Nucleus accumbens (tissue), 56 donors: ENCODE results near the gene EIF4ENIF1.
"Not testable (repeated sequence)": the region's sequence is repeated elsewhere in the genome, so short reads cannot be mapped to it uniquely, and the experiment has no call there.

Experiments used
- DNase-seq, 56 donors: peaks; one replicate each; lab custom pipeline; 2025; lab: John Stamatoyannopoulos, UW

EIF4ENIF1 gene, protein sequence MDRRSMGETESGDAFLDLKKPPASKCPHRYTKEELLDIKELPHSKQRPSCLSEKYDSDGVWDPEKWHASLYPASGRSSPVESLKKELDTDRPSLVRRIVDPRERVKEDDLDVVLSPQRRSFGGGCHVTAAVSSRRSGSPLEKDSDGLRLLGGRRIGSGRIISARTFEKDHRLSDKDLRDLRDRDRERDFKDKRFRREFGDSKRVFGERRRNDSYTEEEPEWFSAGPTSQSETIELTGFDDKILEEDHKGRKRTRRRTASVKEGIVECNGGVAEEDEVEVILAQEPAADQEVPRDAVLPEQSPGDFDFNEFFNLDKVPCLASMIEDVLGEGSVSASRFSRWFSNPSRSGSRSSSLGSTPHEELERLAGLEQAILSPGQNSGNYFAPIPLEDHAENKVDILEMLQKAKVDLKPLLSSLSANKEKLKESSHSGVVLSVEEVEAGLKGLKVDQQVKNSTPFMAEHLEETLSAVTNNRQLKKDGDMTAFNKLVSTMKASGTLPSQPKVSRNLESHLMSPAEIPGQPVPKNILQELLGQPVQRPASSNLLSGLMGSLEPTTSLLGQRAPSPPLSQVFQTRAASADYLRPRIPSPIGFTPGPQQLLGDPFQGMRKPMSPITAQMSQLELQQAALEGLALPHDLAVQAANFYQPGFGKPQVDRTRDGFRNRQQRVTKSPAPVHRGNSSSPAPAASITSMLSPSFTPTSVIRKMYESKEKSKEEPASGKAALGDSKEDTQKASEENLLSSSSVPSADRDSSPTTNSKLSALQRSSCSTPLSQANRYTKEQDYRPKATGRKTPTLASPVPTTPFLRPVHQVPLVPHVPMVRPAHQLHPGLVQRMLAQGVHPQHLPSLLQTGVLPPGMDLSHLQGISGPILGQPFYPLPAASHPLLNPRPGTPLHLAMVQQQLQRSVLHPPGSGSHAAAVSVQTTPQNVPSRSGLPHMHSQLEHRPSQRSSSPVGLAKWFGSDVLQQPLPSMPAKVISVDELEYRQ

DNA sequence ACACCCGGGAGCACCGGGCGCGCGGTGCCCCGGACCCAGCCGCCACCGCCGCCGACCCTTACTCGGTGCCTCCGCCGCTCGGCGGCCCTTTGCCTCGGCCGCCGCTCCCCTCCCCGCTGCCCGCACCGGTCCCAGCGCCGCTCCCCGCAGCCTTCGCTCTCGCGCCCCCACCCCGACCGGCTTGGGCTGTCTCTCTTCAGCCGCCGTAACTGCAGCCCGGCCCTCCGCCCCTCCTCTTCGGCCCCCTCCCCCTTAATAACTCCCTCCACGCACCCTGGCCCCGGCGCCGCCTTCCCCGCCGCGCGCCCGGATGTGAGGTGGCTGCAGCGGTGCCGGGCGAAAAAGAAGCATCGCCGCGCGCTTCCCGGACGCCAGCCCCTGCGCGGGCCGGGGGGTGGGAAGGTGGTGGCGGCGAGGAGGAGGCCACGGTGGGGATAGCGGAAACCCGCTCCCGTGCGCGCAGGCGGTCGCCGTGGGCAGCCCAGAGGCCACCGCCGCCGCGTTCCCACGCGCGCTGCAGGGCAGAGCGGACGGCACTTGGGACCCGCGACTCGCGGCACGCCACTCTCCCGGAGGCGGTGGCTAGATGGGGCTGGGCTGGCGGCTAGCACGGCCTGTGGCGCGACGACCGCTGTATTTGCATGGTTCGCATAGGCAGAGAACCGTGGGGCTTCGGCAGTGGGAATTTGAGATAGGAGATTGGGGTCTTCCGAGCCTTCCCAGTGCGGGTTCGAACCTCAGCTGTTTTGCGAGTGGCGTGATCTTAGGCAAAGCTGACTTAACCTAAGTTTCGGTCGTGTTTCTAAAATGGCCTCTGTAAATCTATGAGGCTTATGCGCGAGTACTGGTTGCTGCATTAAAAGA is at the start of gene EIF4ENIF1:
TSS of gene EIF4ENIF1 (minus strand) at position 211 of the 864 bp plus-strand sequence. CDS start 1,124 bp downstream, outside the sequence.
- DNase-seq = peak in 55 of 56 donors; percentile 36 to 92 (median 83)

DNA sequence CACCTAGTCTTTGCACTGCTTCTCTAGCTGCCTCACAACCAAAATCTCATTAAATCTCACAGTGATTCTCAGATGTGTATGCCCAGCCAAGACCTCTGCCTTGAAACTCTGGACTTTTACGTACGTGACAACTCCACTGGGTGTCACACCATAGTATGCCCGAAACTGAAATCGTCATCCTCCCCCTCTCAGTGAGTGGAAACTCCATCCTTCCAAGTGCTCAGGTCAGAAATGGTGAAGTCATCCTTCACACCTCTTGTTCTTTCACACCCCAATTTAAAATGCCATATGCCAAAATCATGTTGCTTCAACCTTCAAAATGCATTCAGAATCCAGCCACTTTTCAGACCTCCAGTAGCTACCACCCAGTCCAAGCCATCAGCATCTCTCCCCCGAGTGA is 49.2 kb upstream of the EIF4ENIF1 start:
- no peak for DNase-seq

DNA sequence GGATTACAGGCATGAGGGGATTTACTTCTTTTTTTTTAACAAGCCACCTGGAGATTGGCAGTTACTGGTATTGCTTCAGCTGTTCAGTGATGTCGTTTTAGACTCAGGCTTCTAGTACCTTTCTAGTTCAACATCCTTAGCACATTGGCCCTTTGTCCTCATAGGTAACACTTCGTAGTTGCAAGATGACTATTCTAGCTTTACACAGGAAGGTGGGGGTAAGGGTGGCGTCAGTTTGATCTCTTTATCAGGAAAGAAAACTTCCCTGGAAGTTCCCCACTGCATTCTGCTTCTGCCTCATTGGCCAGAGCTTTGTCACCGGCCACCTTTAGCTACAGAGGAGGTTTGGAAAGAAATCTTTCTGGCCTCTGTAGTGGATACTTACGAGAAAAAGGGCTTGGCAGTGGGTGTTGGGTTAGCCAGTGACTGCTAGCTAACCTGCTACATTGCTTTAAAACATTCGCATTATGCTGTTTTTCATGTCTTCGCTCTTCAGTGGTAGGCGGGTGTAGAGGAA is 47.4 kb upstream of the EIF4ENIF1 start:
- DNase-seq = no peak

DNA sequence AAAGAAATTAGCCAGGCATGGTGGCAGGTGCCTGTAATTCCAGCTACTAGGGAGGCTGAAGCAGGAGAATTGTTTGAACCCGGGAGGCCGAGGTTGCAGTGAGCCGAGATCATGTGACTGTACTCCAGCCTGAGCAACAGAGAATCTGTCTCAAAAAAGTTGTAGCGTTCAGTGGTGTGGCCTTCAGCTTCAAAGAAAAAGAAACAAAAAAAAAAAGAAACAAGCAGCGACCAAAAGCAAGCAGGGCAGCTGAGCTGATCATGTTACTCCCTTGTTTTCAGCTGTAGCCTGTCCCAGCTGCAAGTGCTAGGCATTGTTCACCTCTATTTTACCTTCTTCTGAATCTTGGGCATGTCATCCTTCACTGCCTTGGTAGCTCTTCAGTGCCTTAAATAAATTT is 43.7 kb upstream of the EIF4ENIF1 start:
- no peak for DNase-seq

DNA sequence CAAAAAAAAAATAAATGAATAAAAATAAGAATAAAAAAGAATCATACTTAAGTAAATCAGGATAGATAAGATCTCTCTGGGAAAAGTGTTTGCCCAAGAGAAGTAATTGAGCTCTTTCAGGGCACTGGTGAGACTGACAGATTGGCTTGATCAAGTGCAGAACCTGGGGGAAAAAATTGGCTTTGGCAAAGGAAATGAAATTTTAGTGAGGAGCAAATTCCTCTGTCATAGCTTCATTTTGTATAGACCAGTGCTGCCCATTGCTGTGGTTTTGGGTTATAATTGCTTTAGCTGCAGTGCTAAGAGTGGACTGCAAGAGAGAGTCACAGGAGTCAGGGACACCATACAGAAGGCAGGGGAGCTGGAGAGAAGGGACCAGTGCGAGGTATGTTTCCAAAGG is 42.4 kb upstream of the EIF4ENIF1 start:
- DNase-seq = no peak

DNA sequence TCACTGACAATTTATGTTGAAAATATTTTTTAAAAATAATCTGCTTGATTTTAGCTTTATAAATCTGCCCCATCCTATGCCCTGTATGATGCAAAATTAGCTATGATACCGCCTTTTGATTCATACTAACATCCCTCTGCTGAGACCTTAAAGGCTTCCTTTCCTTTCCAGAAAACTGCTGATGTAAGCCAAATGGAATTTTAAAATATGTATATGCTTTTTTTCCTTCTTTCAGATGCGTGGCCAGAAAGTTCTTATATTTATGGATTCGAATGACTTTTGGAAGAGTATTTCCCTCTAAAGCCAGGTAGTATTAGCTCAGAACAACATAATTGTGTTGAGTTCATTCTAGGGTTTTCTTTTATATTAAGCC is 41.2 kb upstream of the EIF4ENIF1 start:
- DNase-seq = no peak

DNA sequence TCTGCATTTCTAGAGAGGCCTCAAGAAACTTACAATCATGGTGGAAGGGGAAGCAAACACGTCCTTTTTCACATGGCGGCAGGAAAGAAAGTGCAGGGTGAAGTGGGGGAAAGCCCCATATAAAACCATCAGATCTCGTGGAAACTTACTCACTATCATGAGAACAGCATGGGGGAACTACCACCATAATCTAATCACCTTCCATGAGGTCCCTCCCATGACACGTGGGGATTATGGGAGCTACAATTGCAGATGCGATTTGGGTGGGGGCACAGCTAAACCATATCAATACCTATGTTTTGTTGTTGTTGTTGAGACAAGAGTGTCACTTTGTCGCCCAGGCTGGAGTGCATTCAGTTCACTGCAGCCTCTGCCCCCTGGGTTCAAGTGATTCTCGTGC is 36.6 kb upstream of the EIF4ENIF1 start:
- DNase-seq = no peak

DNA sequence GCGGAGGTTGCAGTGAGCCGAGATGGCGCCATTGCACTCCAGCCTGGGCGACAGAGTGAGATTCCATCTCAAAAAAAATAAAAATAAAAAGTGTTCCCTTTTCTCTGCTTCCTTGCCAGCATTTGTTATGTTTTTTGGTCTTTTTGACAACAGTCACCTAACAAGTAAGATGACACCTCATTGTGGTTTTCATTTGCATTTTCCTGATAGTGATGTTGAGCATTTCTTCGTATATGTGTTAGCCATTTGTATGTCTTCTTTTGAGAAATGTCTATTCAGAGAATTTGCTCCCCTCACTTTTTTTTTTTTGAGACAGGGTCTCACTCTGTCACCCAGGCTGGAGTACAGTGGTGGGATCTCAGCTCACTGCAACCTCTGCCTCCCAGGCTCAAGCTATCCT is 34.5 kb upstream of the EIF4ENIF1 start:
- DNase-seq = not testable (repeated sequence)

DNA sequence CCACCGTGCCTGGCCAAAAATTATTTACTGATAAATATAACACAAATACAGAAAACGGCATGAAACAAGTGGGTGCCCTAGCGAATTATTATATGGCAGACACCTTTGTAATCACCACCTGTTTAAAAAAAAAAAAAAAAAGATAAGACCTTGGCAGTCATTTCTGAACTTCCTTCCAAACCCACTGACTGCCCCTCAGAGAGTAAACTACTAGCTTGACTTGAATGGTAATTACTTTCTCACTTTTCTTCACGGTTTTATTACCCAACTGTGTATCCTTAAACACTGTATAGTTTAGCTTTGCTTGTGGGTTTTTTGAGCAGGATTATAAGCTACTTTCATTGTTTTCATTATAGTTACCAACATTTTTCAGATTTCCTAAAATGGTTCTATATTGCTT is 30.4 kb upstream of the EIF4ENIF1 start:
- DNase-seq = no peak

DNA sequence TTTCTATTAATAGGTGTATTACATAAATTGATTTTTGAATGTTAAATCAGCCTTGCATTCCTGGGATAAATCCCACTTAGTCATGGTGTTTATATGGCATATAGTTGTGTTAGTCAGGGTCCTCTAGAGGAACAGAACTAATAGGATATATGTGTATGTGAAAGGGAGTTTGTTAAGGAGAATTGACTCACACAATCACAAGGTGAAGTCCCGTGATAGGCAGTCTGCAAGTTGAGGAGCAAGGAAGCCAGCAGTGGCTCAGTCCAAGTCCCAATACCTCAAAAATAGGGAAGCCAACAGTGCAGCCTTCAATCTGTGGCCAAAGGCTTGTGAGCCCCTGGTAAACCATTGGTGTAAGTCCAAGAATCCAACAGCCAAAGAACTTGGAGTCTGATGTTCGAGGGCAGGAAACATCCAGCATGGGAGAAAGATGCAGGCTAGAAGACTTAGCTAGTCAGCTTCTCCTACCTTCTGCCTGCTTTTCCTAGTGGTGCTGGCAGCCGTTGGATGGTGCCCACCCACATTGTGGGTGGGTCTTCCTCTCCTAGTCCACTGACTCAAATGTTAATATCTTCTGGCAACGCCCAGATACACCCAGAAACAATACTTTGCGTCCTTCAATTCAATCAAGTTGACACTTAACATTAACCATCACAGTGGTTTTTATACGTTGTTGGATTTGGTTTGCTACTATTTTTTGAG is 19.6 kb upstream of the EIF4ENIF1 start:
- no peak for DNase-seq

DNA sequence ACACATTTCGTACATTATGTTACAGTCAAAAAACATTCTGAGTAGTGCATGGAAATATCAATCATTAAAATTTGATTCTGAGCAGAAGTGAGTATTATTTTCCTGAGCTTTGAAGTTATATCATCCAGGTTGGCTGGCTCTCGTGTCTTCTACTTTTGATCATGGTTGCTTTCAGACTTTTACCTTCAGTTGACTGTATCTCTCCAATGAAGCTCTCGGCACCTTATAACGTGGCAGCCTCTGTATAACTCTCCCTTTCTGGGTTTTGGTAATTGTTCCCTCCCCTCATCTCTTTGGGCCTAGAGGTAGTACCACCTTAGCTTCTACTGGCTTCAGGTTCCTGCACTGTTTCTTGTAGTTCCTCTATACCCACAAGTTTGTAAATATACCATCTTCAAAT is 18.9 kb upstream of the EIF4ENIF1 start:
- no peak for DNase-seq

DNA sequence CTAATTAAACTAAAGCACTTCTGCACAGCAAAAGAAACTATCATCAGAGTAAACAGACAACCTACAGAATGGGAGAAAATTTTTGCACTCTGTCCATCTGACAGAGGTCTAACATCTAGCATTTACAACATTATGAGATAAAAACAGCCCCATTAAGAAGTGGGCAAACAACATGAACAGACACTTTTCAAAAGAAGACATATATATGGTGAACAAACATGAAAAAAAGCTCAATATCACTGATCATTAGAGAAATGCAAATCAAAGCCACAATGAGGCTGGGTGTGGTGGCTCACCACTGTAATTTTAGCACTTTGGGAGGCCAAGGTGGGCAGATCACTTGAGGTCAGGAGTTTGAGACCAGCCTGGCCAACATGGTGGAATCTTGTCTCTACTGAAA is 17.9 kb upstream of the EIF4ENIF1 start:
- DNase-seq = not testable (repeated sequence)

DNA sequence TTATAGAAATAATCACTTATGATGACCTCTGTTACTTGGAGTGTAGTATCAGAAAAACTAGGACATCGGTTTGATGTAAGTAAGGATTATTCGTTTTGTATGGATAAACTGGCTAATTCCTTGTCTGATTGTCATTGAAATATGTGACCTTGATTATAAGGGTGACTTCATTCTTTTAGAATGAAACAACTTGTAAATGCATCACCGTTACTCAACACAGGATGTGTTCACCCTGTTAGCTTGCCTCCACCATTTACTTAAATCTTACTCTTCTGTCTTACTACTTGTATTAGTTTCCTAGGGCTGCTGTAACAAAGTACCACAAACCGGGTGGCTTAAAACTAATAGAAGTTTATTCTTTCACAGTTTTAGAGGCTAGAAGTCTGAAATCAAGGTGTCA is 14.6 kb upstream of the EIF4ENIF1 start:
- no peak for DNase-seq

DNA sequence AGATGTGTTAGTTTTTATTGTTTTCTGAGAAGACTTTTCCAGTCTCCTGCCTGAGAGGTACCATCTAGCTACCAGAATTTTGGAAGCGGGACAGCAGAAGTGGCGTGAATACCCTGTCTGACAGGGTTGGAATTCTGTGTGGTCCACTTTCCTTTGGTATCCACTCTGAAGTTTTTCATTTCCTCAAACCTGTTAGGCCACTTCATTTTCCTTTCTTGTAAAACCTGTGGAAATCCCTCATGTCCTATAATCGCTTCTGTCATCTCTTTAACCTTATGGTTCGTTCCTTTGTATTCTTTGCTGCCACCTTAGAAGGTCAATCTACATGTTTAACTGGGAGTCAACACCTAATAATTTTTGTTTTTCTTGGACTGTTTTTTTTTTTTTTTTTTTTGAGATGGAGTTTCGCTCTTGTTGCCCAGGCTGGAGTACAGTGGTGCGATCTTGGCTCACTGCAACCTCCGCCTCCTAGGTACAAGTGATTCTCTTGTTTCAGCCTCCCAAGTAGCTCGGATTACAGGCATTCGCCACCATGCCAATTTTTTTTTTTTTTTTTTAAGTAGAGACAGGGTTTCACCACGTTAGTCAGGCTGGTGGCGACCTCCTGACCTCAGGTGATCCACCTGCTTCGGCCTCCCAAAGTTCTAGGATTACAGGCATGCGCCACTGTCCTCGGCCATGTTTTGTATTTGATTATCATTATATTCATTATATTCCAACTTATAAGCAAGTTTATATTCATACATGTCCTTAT is 13.7 kb upstream of the EIF4ENIF1 start:
- no peak for DNase-seq

DNA sequence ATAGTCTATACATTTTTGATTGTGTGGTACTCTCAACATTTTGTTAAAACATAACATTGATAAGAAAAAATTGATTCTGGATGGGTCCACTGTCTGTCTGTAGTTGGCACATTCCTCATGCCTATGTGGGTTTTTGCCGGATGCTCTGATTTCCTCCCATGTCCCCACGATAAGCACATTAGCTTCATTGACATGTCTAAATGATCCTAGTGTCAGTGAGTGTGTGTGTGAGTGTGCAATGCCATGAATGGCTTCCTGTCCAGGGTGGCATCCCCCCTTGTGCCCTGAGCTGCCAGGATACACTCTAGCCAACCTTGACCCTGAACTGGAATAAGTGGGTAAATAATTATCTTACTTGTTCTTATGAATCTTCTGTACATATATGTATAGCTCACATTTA is 12.1 kb upstream of the EIF4ENIF1 start:
- DNase-seq = no peak

DNA sequence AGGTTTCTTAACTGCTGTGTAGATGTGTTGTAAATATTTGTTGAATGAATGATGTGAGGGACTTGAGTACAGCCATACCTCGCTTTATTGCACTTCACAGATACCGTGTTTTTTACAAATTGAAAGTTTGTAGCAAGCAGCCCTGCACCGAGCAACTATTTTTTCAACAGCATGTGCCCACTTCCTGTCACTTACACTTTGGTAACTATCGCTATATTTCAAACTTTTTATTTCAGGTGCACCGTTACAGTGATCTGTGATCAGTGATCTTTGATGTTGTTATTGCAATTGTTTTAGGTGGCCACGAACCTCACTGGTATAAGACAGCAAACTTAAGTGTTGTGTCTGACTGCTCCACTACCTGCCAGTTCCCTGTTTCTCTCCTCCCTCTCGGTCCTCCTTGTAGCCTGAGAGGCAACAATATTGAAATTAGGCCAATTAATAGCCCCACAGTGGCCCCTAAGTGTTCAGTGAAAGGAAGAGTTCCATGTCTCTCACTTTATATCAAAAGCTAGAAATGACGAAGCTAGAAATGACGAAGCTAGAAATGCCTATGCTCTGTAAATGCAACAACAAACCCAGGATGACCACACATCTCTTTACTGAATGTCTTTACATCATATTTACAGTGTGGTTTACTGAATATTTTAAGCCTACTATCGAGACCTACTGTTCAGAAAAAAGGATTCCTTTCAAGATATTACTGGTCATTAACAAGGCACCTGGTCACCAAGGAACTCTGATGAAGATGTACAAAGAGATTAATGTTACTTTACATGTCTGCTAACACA is 7.7 kb upstream of the EIF4ENIF1 start:
- DNase-seq = no peak

DNA sequence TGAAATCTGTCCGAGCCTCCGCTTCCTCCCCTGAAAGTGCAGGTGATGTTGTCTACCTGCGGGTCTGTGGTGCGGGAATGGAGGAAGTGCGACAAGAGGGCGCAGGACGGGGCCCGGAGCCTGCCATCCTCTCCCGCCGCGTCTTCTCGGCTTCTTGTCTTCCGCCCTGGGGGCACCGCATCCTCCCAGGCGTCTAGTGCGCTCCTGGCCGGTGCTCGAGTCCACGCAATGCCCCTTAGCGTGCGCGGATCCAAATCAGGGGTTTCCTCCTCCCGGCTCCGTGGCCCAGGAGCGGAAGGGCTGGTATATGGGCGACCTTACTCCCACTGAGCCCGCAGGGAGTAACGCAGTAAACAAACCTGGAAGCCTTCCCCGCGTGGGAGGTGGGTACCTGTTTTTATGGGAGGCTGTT is 7.1 kb upstream of the EIF4ENIF1 start:
- DNase-seq = peak in 12 of 56 donors; percentile 8 to 54 (median 38)
